ENCODE measurements around the gene CHCHD6.

- TF ChIP-seq EZH2 (IDR thresholded peaks at IDR 0.05; ENCODE audit: insufficient read depth, poor library complexity, severe bottlenecking) (no peak), EZH2phosphoT487 (IDR thresholded peaks at IDR 0.05; ENCODE audit: insufficient read depth, low read depth) (no peak)
Observed at GRCh38 chr3:126848991-126849390, 145.0 kb downstream of the CHCHD6 start.
